HUES6 (cell line): ENCODE measurements around the gene USHBP1.

Experiments
- H3K27ac ChIP-seq: 2 replicates; pipeline ENCODE4 v1.7.0; 2013; ENCODE audit warnings: low read depth, mild to moderate bottlenecking, low read length, inconsistent platforms
- H3K27me3 ChIP-seq: 2 replicates; pipeline ENCODE4 v1.6.1; 2013; ENCODE audit warnings: low read length; ENCODE audit not compliant: control insufficient read depth, insufficient read depth
- H3K36me3 ChIP-seq: 2 replicates; pipeline ENCODE4 v1.6.1; 2013; ENCODE audit warnings: low read length; ENCODE audit not compliant: control insufficient read depth, insufficient read depth
- H3K4me1 ChIP-seq: 2 replicates; pipeline ENCODE4 v1.6.1; 2013; ENCODE audit warnings: low read length; ENCODE audit not compliant: control insufficient read depth, insufficient read depth
- H3K4me3 ChIP-seq: 2 replicates; pipeline ENCODE4 v1.5.1; 2013; ENCODE audit warnings: low read depth, low read length
- H3K9ac ChIP-seq: one replicate; pipeline ENCODE4 v1.6.1; 2013; ENCODE audit warnings: mild to moderate bottlenecking, low read length
- H3K9me3 ChIP-seq: 2 replicates; pipeline ENCODE4 v1.6.1; 2013; ENCODE audit warnings: low read depth, low read length; ENCODE audit not compliant: control insufficient read depth, insufficient read depth

USHBP1 gene

DNA sequence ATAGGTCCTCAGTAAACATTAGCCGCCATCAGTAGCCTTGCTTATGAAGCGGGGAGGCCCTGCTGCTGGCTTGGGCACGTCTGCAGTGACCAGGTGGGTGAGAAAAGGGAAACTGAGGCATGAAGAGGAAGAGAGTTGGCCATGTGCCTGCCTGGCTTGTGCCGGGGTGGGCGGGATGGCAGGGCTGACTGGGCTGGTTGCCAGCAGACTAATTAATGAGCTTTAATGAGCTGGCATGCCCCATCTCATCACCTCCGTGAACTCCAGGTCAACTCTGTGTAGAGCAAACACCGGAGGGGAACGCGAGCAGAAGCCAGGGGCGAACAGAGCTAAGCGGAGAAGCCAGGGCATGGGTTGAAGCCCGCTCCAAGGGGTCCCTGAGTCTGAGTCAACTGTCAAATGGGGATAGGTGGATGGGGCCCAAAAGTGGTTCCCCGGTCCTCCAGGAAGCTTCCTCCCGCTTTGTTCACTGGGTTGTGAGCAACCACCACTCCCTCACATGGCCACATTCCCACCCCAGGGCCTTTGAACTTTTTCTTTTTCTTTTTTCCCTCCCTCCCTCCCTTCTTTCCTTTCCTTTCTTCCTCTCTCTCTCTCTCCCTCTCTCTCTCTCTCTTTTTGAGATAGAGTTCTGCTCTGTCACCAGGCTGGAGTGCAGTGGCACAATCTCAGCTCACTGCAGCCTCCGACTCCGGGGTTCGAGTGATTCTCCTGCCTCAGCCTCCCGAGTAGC, 27.6 kb downstream of the USHBP1 start:
- peak overlapping the region; percentile 18 for H3K27ac ChIP-seq

DNA sequence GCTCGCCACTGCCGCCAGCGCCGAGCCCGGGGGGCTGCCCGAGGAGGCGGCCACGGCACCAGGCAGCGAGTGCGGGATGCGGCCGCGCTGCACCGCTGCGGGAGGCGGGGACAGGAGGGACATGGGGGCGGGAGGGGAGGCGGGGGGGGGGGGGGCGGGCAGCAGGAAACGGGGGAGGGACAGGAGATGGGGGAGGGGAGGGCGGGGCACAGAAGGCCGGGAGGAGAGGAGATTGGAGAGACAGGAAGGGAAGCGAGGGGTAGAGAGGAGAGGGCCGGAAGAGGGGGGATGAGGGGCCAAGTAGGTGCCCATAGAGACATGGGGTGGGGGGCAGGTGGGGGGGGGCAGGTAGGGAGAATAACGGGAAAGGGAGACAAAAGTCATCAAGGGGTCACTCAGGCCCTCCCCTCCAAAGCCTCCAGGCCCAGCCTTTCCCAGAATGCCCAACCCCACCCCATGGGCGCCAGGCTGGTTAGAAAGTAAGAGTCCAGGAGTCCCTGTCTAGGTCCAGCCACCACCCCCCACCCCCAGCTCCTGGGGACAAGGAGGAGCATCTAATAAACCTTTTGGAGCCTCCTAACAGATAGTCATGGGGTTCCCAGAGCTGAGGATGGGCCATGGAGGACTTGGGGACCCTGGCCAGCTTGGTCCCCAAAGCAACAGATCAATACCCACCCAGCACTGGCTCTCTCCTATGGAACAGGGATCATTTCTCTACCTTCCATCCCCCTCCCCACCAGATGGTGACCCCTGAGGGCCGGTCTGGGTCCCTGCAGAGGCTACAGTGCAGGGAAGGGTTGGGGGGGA, 28.4 kb downstream of the USHBP1 start:
- Histone ChIP-seq H3K27me3 (no peaks in the 10 kb centered on the region), H3K9me3 (no peaks in the 10 kb centered on the region), H3K4me3 (peak overlapping the region; percentile 94), H3K36me3 (peaks cover 62% of the 10 kb centered on the region), H3K4me1 (peaks cover 17% of the 10 kb centered on the region), H3K9ac (peak overlapping the region; percentile 72), H3K27ac (peak overlapping the region; percentile 91)

More for the DNA sequence above, 27.6 kb downstream of the USHBP1 start:
- Histone ChIP-seq H3K36me3 (peaks cover 55% of the 10 kb centered on the region), H3K27me3 (no peaks in the 10 kb centered on the region), H3K4me1 (peaks cover 22% of the 10 kb centered on the region), H3K4me3 (peak overlapping the region; percentile 34; the same call in 1 of the 2 replicates), H3K9me3 (no peaks in the 10 kb centered on the region), H3K9ac (no peak overlapping the region)

DNA sequence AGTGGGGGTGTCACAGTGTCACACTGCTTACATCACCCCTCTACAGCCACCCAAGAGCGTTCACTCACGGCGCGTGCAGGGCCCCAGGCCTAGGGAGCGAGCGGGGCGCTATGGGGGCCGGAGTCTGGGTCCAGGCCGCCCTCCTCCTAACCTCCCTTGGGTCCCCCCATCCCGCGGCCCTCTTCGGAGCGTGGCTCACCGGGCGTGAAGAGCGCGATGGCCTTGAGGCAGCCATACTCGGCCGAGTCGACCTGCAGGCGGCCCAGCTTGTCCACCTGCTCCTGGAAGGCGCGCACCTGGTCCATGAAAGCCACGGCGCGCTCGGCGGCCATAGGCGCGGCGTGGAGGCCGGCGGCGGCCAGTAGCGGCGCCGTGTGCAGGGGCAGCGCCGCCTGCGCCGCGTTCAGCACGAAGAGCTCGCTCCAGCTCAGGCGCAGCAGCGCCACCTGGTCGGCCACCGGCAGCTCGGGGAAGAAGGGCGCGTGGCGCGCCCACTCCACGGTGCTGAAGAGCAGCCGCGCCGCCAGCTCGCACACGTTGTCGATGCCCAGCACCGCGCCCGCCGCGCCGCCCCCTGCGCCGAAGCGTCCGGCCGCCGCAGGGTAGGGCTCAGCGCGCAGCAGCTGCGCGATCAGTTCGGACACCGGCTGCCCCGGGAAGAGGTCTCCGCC, 29.1 kb downstream of the USHBP1 start:
- peak overlapping the region; percentile 72 for H3K9ac ChIP-seq
- peaks cover 17% of the 10 kb centered on the region for H3K4me1 ChIP-seq

DNA sequence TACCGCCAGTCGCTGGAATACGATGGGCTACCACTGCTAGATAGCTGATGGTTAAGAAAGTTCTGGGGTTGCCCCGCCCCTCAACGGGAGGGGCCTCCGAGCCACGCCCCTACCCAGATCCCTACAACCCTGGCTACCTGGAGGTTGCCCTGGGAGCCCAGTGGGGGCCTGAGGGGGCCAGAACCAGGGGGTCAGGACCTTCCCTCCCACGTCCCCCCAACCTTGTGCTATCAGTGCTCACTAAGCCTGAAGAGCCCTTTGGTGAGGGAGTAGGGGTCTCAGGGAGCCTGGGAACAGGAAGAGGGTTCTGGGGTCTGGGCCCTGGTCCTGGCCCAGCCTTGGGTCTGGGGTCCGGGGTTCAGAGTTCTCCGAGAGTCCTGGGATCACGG, 29.6 kb downstream of the USHBP1 start:
- no peaks in the 10 kb centered on the region for H3K9me3 ChIP-seq
- peak overlapping the region; percentile 94 for H3K4me3 ChIP-seq
- H3K36me3 ChIP-seq = peaks cover 57% of the 10 kb centered on the region
- H3K9ac ChIP-seq = peak overlapping the region; percentile 72
- H3K27me3 ChIP-seq = no peaks in the 10 kb centered on the region
- H3K4me1 ChIP-seq = peaks cover 17% of the 10 kb centered on the region
- H3K27ac ChIP-seq = peak overlapping the region; percentile 91; the same call in 1 of the 2 replicates

More for the DNA sequence above, 29.1 kb downstream of the USHBP1 start:
- peak overlapping the region; percentile 91; the same call in 1 of the 2 replicates for H3K27ac ChIP-seq
- H3K27me3 ChIP-seq = no peaks in the 10 kb centered on the region
- peak overlapping the region; percentile 94 for H3K4me3 ChIP-seq
- no peaks in the 10 kb centered on the region for H3K9me3 ChIP-seq
- H3K36me3 ChIP-seq = peaks cover 58% of the 10 kb centered on the region

DNA sequence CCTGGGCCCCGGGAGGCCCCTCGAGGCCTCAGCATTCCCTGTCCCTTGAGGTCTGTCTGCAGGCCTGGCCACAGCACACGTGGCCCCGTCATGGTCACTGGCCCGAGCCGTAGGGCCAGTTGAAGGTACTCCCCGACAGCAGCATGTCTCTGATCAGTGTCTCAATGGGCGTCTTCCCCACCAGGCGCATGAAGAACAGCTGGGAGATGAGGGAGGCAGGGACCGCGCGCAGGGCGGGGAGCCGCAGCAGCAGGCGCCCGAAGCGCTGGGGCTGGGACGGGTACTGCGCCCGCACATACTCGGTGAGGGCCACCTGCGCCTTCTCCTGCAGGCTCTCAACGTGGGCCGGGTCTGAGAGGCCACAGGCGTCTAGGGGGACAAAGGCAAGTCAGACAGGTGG, 32.3 kb downstream of the USHBP1 start:
- H3K9ac ChIP-seq = no peak overlapping the region
- no peak overlapping the region for H3K4me3 ChIP-seq
- H3K36me3 ChIP-seq = peaks cover 51% of the 10 kb centered on the region
- no peaks in the 10 kb centered on the region for H3K9me3 ChIP-seq
- peaks cover 20% of the 10 kb centered on the region for H3K4me1 ChIP-seq
- H3K27ac ChIP-seq = no peak overlapping the region
- no peaks in the 10 kb centered on the region for H3K27me3 ChIP-seq

DNA sequence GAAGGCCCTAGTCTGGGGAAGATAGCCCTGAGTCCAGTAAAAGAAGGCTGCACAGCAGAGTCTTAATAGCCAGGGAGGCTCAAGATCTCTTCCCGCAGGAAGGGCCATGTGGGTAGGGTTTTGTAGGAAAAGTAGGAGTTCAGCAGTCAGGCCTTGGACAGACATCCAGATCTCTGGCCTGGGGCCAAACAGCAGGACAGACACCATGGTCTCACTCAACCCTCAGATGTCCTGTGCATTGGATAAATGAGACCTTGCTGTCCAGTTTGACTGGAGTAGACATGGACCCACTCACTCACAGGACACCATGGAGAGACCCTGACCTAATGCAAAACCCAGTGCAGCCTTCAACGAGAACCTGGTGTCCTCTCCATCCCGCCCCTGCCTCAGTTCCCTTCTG, 34.7 kb downstream of the USHBP1 start:
- H3K27ac ChIP-seq = no peak overlapping the region
- peaks cover 44% of the 10 kb centered on the region for H3K36me3 ChIP-seq
- H3K9ac ChIP-seq = no peak overlapping the region

DNA sequence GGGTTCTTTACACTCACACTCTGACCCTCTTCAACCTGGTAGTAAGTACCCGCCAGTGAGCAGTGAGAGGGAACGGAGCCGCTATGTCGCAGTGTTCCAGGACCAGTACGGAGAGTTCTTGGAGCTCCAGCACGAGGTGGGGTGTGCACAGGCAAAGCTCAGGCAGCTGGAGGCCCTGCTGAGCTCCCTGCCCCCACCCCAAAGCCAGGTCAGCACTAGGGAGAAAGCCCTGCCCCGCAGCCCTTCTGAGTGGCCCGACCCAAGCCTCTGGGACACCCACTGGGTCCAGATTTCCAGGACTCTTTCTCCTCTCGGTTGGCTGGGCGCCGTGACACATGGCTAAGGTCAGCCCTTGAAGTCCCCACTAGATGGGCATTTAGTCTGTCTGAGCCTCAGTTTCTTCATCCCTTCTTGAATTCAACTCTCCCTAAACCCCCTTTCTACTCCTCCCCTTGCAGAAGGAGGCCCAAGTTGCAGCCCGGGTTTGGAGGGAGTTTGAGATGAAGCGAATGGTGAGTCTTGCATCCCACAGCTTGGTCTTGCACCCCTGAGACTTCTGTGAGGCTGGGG, 36.7 kb downstream of the USHBP1 start:
- H3K4me1 ChIP-seq = peaks cover 4% of the 10 kb centered on the region; the same call in 1 of the 2 replicates
- H3K9me3 ChIP-seq = no peaks in the 10 kb centered on the region
- H3K27ac ChIP-seq = no peak overlapping the region
- no peak overlapping the region for H3K4me3 ChIP-seq
- no peaks in the 10 kb centered on the region for H3K27me3 ChIP-seq
- H3K9ac ChIP-seq = no peak overlapping the region
- H3K36me3 ChIP-seq = peaks cover 29% of the 10 kb centered on the region

More for the DNA sequence above, 34.7 kb downstream of the USHBP1 start:
- Histone ChIP-seq H3K27me3 (no peaks in the 10 kb centered on the region), H3K4me1 (peaks cover 10% of the 10 kb centered on the region), H3K9me3 (no peaks in the 10 kb centered on the region), H3K4me3 (no peak overlapping the region)

DNA sequence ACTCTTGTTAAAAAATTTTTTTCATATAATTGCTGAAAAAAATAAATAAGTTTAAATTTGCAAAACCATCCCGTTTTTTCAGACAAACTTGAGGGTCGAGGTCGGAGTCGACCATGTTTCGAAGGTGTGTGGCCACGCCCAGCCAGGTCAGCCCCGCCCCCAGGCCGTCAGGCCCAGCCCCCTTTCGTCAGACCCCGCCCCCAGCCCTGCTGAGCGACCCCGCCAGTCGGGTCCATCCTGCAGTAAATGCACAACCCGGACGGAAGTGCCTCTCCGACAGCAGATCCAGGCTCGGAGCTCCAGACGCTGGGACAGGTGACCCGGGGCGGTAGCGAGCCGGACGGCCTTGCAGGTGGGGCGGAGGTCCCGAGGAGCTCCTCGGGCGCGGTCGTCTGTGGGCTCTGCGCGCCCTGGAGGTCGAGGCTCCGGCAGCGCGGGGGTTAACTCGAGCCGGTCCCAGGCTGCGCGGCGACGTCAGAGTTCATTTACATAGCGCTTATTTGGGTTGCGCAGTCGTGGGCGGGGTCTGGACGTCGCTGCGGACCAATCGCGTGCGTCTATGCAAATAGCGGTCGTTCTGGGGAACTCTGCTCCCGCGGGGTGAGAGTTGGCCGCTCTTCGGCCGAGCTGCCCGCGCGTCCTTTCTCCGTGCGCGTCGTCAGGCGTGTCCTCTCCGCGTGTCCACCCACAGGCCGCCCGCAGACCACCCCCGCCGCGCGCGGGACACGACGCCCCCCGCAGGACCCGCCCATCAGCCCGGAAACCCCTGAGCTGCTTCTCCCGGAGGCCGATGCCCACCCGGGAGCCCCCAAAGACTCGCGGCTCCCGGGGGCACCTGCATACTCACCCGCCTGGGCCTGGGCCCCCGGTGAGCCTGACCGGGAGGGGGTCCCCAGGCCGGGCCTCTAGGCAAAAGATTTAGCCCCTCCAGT, 38.3 kb downstream of the USHBP1 start, which contains the start of gene OCEL1:
Gene OCEL1 (plus strand): TSS at position 225 of the 932 bp plus-strand sequence. CDS start 22 bp downstream, at position 247.
- H3K4me3 ChIP-seq = peak within 1 kb of the TSS; percentile 99

DNA sequence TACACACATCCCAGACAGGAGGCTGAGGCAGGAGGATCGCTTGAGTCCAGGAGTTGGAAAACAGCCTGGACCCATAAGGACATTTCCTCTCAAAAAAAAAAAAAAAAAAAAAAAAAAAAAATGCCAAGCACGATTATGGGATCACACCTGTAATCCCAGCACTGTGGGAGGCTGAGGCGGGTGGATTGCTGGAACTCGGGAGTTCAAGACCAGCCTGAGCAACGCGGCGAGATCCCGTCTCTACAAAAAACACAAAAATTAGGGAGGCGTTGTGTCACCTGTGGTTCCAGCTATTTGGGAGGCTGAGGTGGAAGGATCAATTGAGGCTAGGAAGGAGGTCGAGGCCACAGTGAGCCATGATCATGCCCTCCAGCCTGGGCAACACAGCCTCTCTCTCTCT, 39.5 kb downstream of the USHBP1 start:
- H3K9me3 ChIP-seq = no peaks in the 10 kb centered on the region
- H3K27me3 ChIP-seq = no peaks in the 10 kb centered on the region
- peaks cover 9% of the 10 kb centered on the region for H3K36me3 ChIP-seq
- peak overlapping the region; percentile 99; the same call in 1 of the 2 replicates for H3K4me3 ChIP-seq
- H3K27ac ChIP-seq = no peak overlapping the region
- H3K4me1 ChIP-seq = peaks cover 7% of the 10 kb centered on the region; the same call in 1 of the 2 replicates
- H3K9ac ChIP-seq = no peak overlapping the region

More for the DNA sequence above, 38.3 kb downstream of the USHBP1 start, which contains the start of gene OCEL1:
- H3K9ac ChIP-seq = peak within 1 kb of the TSS; percentile 87
- H3K27ac ChIP-seq = peak within 1 kb of the TSS; percentile 63; the same call in 1 of the 2 replicates
- H3K4me1 ChIP-seq = peaks cover 4% of the 10 kb centered on the region; the same call in 1 of the 2 replicates
- H3K27me3 ChIP-seq = no peaks in the 10 kb centered on the region
- no peaks in the 10 kb centered on the region for H3K9me3 ChIP-seq
- H3K36me3 ChIP-seq = peaks cover 14% of the 10 kb centered on the region
